HCT116 (cell line): ENCODE measurements around the gene EDNRA.

Source experiments
- ATF3 ChIP-seq: IDR thresholded peaks from 2 replicates; pipeline ENCODE4 v1.6.1; 2012
- CEBPB ChIP-seq: IDR thresholded peaks from 2 replicates; pipeline ENCODE4 v1.6.1; 2012; ENCODE audit warnings: low read depth
- CTCF ChIP-seq, 3 experiments: fragments of 200-600 bp in 1 of 3; sonication (generic) in 1 of 3; IDR thresholded peaks in 2 of 3; conservative IDR thresholded peaks in 1 of 3; 2 replicates each; pipeline ENCODE4 v1.5.1; 2012 to 2017; ENCODE audit warnings: low read depth in 2 of 3, low read length in 2 of 3, antibody characterized with exemption in 1 of 3, borderline replicate concordance in 1 of 3, control low read depth in 1 of 3, mild to moderate bottlenecking in 1 of 3, mixed read lengths in 1 of 3, mixed run types in 1 of 3, moderate library complexity in 1 of 3; ENCODE audit not compliant: insufficient read depth in 1 of 3
- EZH2 ChIP-seq: fragments of 200-600 bp; sonication (generic); IDR thresholded peaks from 2 replicates; pipeline ENCODE4 v1.6.1; 2017; ENCODE audit warnings: antibody characterized with exemption, mixed run types
- EZH2phosphoT487 ChIP-seq: fragments of 200-600 bp; IDR thresholded peaks from 2 replicates; pipeline ENCODE4 v1.6.1; 2018; ENCODE audit warnings: antibody characterized with exemption, borderline replicate concordance
- JUND ChIP-seq: IDR thresholded peaks from 2 replicates; pipeline ENCODE4 v1.6.1; 2012
- POLR2A ChIP-seq: IDR thresholded peaks from 2 replicates; pipeline ENCODE4 v1.7.0; 2011; ENCODE audit warnings: borderline replicate concordance; ENCODE audit not compliant: insufficient read depth, insufficient read length; ENCODE audit errors: extremely low read depth
- POLR2AphosphoS5 ChIP-seq: IDR thresholded peaks from 2 replicates; pipeline ENCODE4 v1.6.1; 2011; ENCODE audit warnings: mild to moderate bottlenecking, low read depth, low read length, moderate library complexity
- RAD21 ChIP-seq: IDR thresholded peaks from 2 replicates; pipeline ENCODE4 v1.6.1; 2012; ENCODE audit warnings: low read depth, mild to moderate bottlenecking
- REST ChIP-seq: IDR thresholded peaks from 2 replicates; pipeline ENCODE4 v1.6.1; 2012; ENCODE audit warnings: low read depth
- SIN3A ChIP-seq: IDR thresholded peaks from 2 replicates; pipeline ENCODE4 v1.6.1; 2012; ENCODE audit warnings: low read depth
- ZFX ChIP-seq: fragments of 450-650 bp; IDR thresholded peaks from 2 replicates; pipeline ENCODE4 v1.6.1; 2017

- no peak for TF ChIP-seq RAD21
- no peak for TF ChIP-seq POLR2A
- no peak for TF ChIP-seq CTCF (IDR thresholded peaks at IDR 0.05 in 2 of 3, conservative IDR thresholded peaks at IDR 0.05 in 1 of 3; ENCODE audit: borderline replicate concordance in 1 of 3, insufficient read depth in 1 of 3, low read depth in 2 of 3, low read length in 2 of 3)
- no peak for TF ChIP-seq SIN3A
- no peak for TF ChIP-seq POLR2AphosphoS5
- no peak for TF ChIP-seq ZFX
- no peak for TF ChIP-seq EZH2phosphoT487
- no peak for TF ChIP-seq JUND
- TF ChIP-seq REST = no peak
- no peak for TF ChIP-seq ATF3
- TF ChIP-seq CEBPB = no peak
- TF ChIP-seq EZH2 = no peak
Observed at GRCh38 chr4:147550626-147551246, 69.8 kb downstream of the EDNRA start.
